GM18517 (cell line): ENCODE results near the gene MYO19.

ENCODE experiments used
- ATAC-seq: cut with Tn5 transposase; IDR thresholded peaks from one replicate; pipeline ENCODE4 v1.9.1; 2021; ENCODE audit warnings: mild to moderate bottlenecking, moderate library complexity; ENCODE audit not compliant: unreplicated experiment

The MYO19 gene, protein sequence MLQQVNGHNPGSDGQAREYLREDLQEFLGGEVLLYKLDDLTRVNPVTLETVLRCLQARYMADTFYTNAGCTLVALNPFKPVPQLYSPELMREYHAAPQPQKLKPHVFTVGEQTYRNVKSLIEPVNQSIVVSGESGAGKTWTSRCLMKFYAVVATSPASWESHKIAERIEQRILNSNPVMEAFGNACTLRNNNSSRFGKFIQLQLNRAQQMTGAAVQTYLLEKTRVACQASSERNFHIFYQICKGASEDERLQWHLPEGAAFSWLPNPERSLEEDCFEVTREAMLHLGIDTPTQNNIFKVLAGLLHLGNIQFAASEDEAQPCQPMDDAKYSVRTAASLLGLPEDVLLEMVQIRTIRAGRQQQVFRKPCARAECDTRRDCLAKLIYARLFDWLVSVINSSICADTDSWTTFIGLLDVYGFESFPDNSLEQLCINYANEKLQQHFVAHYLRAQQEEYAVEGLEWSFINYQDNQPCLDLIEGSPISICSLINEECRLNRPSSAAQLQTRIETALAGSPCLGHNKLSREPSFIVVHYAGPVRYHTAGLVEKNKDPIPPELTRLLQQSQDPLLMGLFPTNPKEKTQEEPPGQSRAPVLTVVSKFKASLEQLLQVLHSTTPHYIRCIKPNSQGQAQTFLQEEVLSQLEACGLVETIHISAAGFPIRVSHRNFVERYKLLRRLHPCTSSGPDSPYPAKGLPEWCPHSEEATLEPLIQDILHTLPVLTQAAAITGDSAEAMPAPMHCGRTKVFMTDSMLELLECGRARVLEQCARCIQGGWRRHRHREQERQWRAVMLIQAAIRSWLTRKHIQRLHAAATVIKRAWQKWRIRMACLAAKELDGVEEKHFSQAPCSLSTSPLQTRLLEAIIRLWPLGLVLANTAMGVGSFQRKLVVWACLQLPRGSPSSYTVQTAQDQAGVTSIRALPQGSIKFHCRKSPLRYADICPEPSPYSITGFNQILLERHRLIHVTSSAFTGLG

DNA sequence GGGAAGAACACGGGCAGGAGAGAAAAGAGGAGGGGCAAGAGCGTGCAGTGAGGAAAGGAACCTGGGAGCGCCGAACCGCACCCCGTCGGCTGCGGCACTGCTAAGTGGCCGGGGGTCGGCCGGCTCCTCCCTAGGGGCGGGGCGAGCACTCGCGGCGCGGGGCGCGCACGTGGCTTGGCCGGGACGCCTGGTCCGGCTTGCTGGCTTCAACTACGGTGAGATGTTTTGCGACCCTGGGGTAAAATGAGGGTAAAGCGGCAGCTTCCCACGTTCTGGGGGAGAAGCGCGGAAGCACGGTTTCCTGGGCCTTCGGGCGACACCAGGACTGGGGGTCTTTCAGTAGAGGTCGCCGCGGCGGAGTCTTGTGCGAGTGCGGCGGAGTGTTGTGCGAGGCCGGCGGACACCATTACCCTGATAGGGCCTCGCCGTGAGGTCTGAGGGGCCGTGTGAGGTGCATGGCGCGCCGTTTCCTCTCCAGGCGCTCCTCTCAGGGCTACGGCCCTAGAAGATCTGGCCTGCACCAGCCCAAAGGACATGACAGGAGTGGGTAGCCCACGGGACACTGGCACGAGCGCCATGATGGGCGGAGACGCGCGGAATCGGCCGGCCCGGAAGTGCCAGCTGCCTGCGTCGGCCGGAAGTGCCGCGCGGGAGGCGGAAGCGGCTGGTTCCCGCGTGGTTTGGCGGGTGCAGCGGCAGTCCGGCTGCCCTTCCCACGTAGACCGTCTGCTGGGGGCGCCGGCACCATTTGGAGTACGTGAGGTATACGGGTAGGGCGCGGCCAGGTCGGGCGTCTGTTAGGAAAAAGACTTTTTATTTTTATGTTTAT, at the start of gene MYO19, which contains the start of gene PIGW:
Gene MYO19 (minus strand): TSS at position 29 of the 829 bp plus-strand sequence. CDS start 2,330 bp downstream, outside the sequence.
Gene PIGW (plus strand): TSS at position 148 of the 829 bp plus-strand sequence. CDS start 2,115 bp downstream, outside the sequence.
- peak; percentile 59 for ATAC-seq

DNA sequence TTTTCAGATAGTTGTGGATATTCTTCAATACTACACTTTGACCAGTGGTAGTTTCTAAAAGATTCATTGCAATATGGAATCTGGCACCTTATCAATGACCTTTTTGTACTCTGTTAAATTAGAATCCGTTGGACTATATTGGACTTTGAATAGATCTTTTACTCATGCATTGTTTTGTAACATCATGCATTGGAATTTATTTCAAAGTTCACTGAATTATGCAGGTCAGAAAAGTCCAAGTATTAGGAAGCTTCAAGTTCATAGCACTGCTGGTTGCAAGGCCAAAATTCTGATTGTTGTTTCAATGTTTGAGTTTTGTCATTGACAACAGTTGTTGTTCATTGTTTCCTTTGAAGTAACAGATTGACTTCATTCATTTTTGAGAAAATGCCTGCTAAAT, 49.1 kb upstream of the MYO19 start:
- ATAC-seq, result no peak

DNA sequence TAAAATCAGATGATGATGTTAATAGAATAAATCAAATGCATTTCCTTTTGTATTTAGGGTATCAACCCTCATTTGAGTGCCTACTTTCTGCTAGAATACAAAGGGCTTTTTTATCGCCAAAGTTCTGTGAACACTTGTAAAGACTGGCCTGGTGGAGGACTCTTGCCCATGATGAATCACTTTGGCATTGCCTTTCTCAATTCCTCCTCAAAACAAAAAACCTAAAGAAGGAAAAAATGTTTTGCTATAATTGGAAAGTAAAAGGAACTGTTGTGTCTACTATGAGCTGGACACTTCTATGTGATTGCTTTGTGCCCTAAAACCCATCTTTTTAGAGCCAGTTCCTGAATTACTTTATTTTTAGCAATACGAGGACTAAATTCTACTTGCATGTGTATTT, 44.0 kb upstream of the MYO19 start:
- ATAC-seq, result no peak

DNA sequence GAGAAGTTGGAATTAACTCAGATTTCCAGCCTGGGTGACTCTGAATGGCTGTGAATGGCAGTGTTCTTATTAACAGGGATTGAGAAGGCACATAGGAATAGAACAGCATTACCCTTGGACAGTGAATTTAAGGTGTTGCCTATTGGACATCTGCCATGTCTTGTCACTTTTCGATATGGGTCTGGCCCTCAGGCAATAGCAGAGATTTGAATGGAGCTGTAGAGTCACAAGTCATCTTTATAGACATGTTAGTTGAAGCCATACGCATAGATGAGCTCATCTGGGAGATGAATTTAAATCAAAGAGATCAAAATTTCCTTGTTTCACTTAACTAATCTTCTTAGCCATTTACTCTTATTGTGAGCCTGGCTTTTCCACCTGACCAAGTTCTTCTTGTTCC, 42.1 kb upstream of the MYO19 start:
- no peak for ATAC-seq

DNA sequence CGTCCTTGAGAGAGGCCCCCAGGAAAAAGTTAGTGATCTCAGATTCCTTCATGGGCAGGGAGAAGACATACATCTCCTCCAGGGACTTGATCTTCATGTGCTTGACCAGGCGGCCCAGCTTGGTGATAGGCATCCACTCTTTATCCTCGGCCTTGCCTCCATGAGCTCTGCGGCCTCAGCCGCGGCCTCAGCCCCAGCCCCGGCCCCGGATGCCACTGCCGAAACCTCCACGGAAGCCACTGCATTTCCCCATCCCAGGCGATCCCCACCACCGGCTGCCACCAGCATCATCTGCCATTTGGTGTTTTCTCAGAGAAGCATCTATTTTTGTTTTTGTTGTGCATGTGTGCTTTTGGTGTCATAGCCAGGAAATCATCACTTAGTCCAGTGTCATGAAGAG, 40.4 kb upstream of the MYO19 start:
- no peak for ATAC-seq

DNA sequence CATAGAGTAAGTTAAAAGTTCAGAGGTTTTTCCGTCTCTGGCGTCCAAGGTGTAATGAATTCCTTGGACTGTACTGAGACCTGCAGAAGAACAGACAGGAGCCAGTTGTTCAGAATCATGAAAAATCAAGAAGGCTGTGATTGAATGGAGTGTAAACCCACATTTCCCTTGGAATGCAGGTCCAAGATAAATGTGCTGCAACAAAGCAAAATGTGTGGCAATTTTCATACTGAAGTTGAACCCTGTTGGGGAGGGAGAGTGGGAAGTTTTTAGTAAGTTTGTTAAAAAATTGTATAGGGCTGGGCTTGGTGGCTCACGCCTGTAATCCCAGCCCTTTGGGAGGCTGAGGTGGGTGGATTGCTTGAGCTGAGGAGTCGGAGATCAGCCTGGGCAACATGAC, 31.4 kb upstream of the MYO19 start:
- no peak for ATAC-seq

DNA sequence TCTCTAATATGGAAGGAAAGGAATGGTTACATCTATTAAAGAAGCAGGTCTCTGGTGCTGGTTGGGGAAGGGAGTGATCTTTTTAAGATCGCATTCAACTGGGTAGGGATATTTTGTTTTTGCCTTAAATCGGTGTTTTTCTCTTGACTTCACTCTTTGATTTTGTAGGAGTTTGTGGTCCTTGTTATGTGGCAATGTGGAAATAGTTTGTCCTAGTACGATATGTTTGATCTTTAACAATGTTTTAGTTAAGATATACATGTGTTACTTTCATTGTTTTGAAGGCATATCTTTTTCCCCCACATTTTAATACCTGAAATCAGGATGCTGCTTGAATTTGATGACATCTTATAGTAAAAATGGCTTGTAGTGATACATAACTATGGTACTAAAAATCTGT, 18.8 kb upstream of the MYO19 start:
- ATAC-seq, result no peak

DNA sequence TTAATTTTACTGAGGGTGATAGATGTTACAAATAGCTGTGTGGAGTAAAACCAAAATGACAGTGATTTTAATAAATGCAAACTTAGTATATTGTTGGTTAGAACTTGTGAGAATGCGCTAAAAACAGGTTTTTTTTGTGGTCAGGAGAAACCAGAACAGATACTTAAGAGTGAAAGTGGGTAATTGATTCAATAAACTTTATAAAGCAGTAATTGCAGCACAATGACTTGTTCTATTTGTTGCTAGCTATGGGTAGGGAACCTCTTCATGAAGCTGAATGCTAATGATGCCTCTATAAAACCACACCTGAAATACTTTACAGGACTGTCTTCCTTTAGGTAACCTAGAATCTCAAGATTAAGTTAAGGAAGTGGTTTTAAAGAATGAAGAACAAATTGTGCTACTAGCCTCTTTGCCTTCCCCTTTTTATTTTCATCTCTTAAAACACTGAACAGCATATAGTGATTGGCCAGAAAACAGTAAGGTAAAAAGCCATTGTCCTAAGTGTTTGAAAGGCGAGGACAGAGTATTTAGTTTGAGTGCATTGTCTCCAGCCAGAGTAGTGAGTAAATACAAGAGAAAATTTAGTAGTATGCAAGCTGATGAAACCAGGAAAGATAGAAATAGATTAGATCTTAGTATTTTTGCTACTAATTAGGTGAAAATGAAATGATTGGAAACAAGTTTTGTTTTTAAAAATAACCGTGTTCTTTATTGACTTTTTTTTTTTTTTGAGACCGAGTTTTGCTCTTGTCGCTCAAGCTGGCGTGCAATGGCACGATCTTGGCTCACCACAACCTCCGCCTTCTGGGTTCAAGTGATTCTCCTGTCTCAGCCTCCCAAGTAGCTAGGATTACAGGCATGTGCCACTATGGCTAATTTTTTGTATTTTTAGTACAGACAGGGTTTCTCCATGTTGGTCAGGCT, 16.1 kb upstream of the MYO19 start:
- no peak for ATAC-seq

DNA sequence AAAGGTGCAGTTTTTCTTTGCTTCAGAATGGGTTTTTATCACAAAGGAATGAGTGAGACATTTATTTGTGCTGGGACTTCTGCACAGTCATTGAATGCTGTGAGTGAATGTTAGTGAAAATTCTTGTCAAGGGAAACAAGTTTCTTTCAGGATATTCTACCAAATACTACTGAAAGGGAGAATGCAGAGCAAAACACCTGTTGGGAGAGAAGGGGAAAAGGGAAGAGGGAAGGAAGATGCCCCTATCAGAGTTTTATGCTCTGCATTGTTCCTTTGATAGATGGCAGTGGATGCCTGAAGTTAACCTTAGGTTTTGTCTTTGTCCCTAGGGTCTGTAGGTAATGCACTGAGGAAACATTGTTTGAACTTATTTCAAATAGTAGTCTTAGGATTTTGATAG, 13.1 kb upstream of the MYO19 start:
- ATAC-seq, result no peak

DNA sequence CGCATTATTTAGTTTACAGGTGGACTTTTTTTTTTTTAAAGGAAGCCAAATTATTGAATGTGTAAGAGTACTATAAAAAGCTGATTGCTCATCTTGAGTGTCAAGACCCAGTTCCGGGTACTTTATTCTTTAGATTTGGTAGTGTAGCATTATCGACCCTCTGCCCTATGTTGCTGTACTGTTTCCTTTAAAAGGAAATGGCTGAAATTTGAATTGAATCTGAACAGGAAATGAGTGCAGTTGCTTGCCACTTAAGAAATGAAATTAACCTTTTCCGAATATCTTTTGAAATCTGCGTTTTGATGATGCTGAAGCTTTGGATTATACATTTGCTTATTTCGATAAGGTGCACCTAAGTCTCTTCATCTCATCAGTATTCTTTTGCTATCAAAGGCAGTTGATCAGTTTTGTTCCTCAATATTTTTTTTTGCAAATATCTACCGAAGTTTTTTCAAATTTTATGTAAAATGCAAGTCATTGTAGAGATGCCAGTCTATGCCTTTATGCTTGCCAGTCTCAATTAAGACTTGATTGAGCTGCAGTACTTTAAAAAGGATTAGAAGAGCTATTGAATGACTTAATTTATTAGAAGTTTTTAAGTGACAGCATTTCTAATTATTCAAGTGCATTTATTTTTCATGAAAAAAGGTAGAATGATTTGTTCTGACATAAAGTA, 11.9 kb upstream of the MYO19 start:
- ATAC-seq, result no peak

DNA sequence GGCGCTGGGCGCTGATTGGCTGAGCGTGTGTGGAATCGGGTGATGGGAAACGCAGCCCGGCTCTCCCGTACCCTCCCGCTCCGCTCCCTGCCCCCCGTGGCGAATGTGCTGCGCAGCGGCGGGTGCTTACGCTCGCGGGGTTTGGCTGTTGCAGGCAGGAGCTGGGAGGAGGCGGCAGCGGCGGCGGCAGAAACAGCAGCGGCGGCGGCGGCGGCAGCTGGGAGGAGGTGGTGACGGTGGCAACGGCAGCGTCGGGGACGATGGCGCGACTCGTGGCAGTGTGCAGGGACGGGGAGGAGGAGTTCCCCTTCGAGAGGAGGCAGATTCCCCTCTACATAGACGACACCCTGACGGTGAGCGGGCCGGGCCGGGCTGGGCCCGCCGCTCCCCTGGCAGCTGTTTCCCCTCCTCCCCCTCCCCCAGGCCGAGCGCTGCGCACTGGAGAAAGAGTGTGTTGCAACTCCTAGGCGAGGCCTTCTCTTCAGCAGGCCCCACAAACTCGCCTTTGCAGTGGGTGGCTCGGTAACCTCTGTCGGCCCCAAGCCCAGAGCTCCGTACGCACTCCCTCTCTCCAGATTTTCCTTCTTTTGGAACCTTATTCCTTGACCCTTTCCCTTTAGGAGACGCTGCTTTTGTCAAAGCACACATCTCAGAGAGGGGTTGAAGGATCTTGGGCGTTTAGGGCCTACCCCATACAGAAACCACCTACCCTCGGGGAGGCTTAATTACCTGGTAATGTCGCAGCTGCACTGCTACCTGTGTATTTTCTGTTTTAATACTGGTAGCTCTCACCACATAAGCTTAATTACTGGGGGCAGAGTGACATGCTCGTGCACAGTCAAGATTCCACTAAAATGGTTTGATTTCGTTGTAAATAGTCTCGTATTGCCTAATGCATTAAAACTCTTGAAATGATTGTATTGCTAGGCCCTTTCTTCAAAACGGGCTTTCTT, 11.1 kb upstream of the MYO19 start:
- ATAC-seq, result peak; percentile 60

DNA sequence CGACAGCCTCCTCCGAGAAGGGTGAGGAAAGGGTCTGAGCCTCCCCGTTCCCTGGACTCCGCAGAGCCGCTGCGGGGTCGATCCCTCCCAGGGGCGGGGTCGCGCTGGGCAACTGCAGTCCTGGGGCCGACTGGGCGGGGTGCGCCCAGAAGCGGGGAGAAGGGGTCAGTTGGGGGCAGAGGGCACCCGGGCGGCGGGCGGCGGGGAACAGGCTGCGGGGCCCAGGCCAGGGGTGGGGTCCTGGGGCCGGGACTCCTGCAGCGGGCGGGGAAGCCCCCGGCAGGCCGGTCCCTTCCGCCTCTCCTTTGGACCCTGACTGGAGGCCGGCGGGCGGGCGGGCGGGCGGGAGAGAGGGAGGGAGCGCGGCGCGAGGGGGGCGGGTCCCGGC, 10.4 kb upstream of the MYO19 start:
- no peak for ATAC-seq

DNA sequence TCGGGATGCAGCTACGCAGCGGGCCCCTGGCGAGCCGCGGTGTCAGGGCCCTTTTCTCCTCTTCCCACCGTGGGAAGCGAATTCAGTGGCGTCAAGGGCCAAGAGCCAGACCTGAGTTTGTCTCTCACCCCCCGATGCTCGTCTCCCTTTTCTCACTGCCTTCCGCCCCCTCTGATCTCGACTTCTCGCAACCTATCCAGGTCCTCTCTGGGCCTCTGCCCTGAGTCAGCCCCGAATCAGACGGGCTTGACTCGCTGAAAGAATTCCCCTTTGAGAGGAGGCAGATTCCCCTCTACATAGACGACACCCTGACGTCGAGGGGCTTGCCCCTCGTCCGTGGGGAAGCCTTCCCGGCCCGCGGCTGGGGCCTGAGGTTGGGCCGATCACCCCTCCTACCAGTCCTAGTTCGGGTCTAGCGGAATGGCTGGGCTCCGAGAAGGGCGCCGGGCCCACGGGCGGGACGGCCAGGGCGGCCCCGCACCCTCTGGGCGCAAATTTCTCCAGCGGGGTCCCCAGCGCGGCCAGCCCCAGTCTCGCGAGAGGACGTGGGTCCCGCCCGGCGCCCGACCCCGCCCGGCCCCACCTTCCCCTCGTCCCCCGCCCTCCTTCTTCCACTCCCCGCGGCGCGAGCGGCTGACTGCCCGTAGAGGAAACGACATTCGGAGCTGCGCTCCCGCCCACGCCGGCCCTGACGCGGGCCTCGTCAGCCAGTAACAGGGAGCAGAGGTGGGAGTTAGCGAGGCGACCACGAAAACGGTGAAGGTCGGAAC, 9.8 kb upstream of the MYO19 start, which contains the start of gene GGNBP2:
Gene GGNBP2 (plus strand): TSS at position 613 of the 770 bp plus-strand sequence. CDS start 806 bp downstream, outside the sequence.
- ATAC-seq, result peak; percentile 54

DNA sequence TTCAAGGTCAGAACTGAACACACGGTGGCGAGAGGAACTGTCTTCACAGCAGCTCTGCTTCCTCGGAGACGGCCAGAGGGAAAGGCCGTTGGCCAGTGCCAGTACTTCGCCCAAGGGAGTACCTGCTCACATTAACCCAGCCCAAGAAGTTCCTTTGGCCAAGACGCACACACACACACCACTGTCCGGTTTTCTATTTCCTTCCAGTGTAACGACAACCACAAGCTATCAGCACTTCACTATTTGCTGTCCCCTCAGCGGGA, 9.3 kb upstream of the MYO19 start:
- ATAC-seq, result peak; percentile 6

DNA sequence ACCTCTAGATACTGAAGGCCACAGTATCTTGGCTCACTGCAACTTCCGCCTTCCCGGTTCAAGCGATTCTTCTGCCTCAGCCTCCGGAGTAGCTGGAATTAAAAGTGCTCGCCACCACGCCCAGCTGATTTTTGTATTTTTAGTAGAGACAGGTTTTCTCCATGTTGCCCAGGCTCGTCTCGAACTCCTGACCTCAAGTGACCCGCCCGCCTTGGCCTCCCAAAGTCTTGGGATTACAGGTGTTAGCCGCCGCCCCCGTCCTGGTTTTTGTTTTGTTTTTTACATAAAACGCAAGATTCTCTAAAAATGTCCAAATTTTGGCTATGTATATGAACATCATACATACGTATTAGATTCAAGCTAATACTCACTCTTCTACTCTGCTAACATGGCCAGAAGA, 8.1 kb upstream of the MYO19 start:
- no peak for ATAC-seq

DNA sequence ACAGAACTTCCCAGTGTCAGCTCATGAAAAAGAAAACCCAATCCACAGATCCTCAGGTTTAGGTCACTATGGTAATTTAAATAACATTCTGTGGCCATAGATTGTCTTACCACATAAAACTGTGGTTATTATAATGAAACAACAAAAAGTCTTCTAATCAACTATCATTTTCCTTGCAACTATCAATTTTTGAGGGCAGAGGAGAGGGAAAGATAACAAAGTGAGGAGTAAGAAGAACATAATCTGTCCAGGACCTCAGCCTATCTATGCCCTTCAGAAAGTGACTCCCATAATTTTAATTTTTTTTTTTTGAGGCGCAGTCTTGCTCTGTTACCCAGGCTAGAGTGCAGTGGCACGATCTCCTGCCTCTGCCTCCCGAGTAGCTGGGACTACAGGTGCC, 6.0 kb upstream of the MYO19 start:
- no peak for ATAC-seq

DNA sequence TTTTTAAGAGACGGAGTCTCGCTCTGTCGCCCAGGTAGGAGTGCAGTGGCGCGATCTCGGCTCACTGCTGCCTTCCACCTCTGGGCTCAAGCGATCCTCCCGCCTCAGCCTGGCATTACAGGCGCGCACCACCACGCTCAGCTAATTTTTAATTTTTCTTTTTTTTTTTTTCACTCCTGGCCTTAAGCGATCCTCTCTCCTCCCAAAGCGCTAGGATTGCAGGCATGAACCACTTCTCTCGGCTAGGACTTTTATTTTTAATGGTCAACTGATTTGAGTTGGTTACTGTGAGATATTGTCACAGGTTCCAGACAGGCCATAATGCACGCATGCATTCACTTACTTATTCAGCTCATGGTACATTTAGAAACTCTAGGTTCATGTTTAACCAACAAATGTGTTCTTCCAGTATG, 1.0 kb upstream of the MYO19 start:
- ATAC-seq, result no peak
